NB4 (cell line): ENCODE data around the gene METTL13.

Experiments used
- DNase-seq: peaks from one replicate; pipeline ENCODE4 v3.0.0; 2010; ENCODE audit warnings: low read depth
- H3K4me3 ChIP-seq: one replicate; pipeline ENCODE4 v1.5.1; 2011; ENCODE audit warnings: mild to moderate bottlenecking, low read depth, low read length, moderate library complexity
- CTCF ChIP-seq: IDR thresholded peaks from one replicate; pipeline ENCODE4 v1.5.1; 2012; ENCODE audit warnings: low read depth, low read length
- MAX ChIP-seq: IDR thresholded peaks from 2 replicates; pipeline ENCODE4 v1.6.1; 2011; ENCODE audit warnings: low read depth, low read length
- MYC ChIP-seq: IDR thresholded peaks from 2 replicates; pipeline ENCODE4 v1.6.1; 2011; ENCODE audit warnings: low read depth, low read length
- POLR2A ChIP-seq: IDR thresholded peaks from 2 replicates; pipeline ENCODE4 v1.6.1; 2011; ENCODE audit warnings: mild to moderate bottlenecking; ENCODE audit not compliant: insufficient read length; ENCODE audit errors: extremely low read depth

METTL13 gene

GRCh38 chr1:171834821-171835220 lies 53.4 kb downstream of the METTL13 start:
- no peak overlapping the region for H3K4me3 ChIP-seq
- DNase-seq = no peak
- no peak for TF ChIP-seq CTCF
- no peak for TF ChIP-seq POLR2A
- TF ChIP-seq MYC = no peak
- TF ChIP-seq MAX = no peak

GRCh38 chr1:171835891-171836290 lies 54.4 kb downstream of the METTL13 start:
- H3K4me3 ChIP-seq = no peak overlapping the region
- DNase-seq = no peak
- TF ChIP-seq MAX (no peak), MYC (no peak), CTCF (no peak), POLR2A (no peak)

- peak within 1 kb of the TSS; percentile 56 for H3K4me3 ChIP-seq
- no peak for TF ChIP-seq CTCF
- TF ChIP-seq POLR2A = no peak
- TF ChIP-seq MYC = no peak
- no peak for TF ChIP-seq MAX
- peak; percentile 61 for DNase-seq
Measured at GRCh38 chr1:171841050-171841910, 59.8 kb downstream of the METTL13 start, which contains the start of gene DNM3. TSS of gene DNM3 (plus strand) at chr1:171841498. CDS start at chr1:171841657, 159 bp downstream.

- no peak for TF ChIP-seq CTCF
- TF ChIP-seq MAX = no peak
- no peak for TF ChIP-seq POLR2A
- DNase-seq = no peak
- H3K4me3 ChIP-seq = no peak overlapping the region
Measured at GRCh38 chr1:171841931-171842761, 60.7 kb downstream of the METTL13 start.

GRCh38 chr1:171844381-171844780 lies 62.9 kb downstream of the METTL13 start:
- DNase-seq = no peak
- H3K4me3 ChIP-seq = no peak overlapping the region
- no peak for TF ChIP-seq CTCF
- TF ChIP-seq MAX = no peak
- TF ChIP-seq POLR2A = no peak
- TF ChIP-seq MYC = no peak
